ENCODE results near the gene DGKH. TPM values are rescaled to one million over a fixed set of nuclear protein-coding genes. Genes with fewer than 3 reads are reported as not detected.

The DGKH gene
- total RNA-seq, 1 experiment from 2014 or later: 5.2 TPM

DNA sequence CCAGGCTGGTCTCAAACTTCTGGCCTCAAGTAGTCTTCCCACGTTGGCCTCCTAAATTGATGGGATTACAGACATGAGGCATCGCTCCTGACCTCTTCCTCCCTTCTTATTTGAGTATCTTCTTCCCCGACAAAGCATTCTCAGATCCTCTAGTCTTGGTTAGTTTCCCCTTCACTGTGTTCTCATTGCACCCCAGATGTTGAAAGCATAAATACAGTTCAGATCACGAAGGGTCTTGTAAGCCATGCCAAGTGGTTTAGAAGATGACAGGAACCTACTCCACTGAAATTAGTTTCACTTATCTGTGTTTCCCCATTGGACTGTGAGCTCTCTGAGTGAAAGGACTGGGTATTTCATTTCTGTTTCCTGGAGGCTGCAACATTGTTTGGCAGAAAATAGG, 100.7 kb downstream of the DGKH start:
- no peaks in the 10 kb centered on the region for H3K9me3 ChIP-seq
- BruUV-seq (replicated peaks): no TSS peak
- TF ChIP-seq, protein P1, sequence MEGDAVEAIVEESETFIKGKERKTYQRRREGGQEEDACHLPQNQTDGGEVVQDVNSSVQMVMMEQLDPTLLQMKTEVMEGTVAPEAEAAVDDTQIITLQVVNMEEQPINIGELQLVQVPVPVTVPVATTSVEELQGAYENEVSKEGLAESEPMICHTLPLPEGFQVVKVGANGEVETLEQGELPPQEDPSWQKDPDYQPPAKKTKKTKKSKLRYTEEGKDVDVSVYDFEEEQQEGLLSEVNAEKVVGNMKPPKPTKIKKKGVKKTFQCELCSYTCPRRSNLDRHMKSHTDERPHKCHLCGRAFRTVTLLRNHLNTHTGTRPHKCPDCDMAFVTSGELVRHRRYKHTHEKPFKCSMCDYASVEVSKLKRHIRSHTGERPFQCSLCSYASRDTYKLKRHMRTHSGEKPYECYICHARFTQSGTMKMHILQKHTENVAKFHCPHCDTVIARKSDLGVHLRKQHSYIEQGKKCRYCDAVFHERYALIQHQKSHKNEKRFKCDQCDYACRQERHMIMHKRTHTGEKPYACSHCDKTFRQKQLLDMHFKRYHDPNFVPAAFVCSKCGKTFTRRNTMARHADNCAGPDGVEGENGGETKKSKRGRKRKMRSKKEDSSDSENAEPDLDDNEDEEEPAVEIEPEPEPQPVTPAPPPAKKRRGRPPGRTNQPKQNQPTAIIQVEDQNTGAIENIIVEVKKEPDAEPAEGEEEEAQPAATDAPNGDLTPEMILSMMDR (IDR thresholded peaks at IDR 0.05; ENCODE audit: insufficient read depth in 1 of 2, low read depth in 1 of 2, low read length in 1 of 2, severe bottlenecking in 1 of 2, unreplicated experiment in 1 of 2): no peak
- no peaks in the 10 kb centered on the region for H3K36me3 ChIP-seq (ENCODE audit: control insufficient read depth, insufficient read depth, low read length)
- no peak for DNase-seq
- POLR2A ChIA-PET: interaction anchor here (0.6 kb wide), 1 partner anchor 39 kb away, joined by 5 read pairs; no protein-coding TSS in a partner anchor
- Mint-ChIP-seq H3K4me3 (ENCODE audit: unreplicated experiment) (no peak overlapping the region), H3K27ac (ENCODE audit: unreplicated experiment) (no peak overlapping the region), H3K27me3 (ENCODE audit: insufficient read depth, unreplicated experiment) (no peaks in the 10 kb centered on the region), H3K9me3 (ENCODE audit: unreplicated experiment) (no peaks in the 10 kb centered on the region), H3K4me1 (ENCODE audit: low read depth, unreplicated experiment) (peaks cover 5% of the 10 kb centered on the region), H3K36me3 (ENCODE audit: insufficient read depth, unreplicated experiment) (no peaks in the 10 kb centered on the region)
- CTCF ChIA-PET: no interaction called here
- no peaks in the 10 kb centered on the region for H3K27me3 ChIP-seq (replicated peaks; ENCODE audit: control insufficient read depth, insufficient read depth, low read length)
- H3K4me3 ChIP-seq (ENCODE audit: low read depth, low read length): no peak overlapping the region
- intact Hi-C loops (cut with micrococcal nuclease; ENCODE audit: unreplicated experiment): no loop called here
- no peaks in the 10 kb centered on the region for H3K4me1 ChIP-seq

DNA sequence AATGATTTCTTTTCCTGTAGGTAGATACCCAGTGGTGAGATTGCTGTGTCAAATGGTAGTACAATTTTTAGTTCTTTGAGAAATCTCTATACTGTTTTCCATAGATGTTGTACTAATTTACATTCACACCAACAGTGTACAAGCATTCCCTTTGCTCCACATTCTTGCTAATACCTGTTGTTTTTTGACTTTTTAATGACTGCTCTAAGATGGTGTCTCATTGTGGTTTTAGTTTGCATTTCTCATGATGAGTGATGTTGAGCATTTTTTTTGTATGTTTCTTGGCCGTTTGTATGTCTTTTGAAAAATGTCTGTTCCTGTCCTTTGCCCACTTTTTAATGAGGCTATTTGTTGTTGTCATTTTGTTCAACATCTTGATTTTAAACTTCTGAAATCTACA, 103.3 kb downstream of the DGKH start:
- intact Hi-C loops (cut with micrococcal nuclease; ENCODE audit: unreplicated experiment): no loop called here
- Mint-ChIP-seq H3K4me3 (ENCODE audit: unreplicated experiment) (no peak overlapping the region), H3K27me3 (ENCODE audit: insufficient read depth, unreplicated experiment) (no peaks in the 10 kb centered on the region), H3K27ac (ENCODE audit: unreplicated experiment) (no peak overlapping the region), H3K9me3 (ENCODE audit: unreplicated experiment) (no peaks in the 10 kb centered on the region), H3K36me3 (ENCODE audit: insufficient read depth, unreplicated experiment) (no peaks in the 10 kb centered on the region), H3K4me1 (ENCODE audit: low read depth, unreplicated experiment) (peaks cover 5% of the 10 kb centered on the region)
- TF ChIP-seq, protein P1 (IDR thresholded peaks at IDR 0.05; ENCODE audit: insufficient read depth in 1 of 2, low read depth in 1 of 2, low read length in 1 of 2, severe bottlenecking in 1 of 2, unreplicated experiment in 1 of 2): no peak
- Histone ChIP-seq H3K4me3 (ENCODE audit: low read depth, low read length) (no peak overlapping the region), H3K27me3 (replicated peaks; ENCODE audit: control insufficient read depth, insufficient read depth, low read length) (no peaks in the 10 kb centered on the region), H3K4me1 (no peaks in the 10 kb centered on the region), H3K36me3 (ENCODE audit: control insufficient read depth, insufficient read depth, low read length) (no peaks in the 10 kb centered on the region), H3K9me3 (no peaks in the 10 kb centered on the region)
- ChIA-PET CTCF (no interaction called here), POLR2A (no interaction called here)
- DNase-seq: no peak
- no TSS peak for BruUV-seq (replicated peaks)

DNA sequence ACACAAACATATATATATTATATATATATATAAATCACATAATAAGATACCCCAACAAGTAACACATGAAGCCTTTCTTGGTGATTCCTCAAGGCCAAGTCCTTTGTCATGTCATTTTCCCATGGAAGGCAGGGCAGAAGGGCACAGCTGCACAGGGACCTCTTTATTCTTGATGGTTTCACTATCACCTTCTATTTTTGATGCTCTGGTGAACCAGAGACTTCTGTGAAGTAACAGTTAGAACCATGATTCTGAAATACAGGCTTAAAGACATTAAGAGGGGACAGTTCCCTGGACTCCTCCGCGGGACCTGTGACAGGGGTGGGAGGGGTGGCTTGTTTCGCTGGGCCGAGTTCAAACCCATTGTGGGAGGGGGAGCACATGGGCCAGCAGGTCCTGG, 104.0 kb downstream of the DGKH start:
- intact Hi-C loops (cut with micrococcal nuclease; ENCODE audit: unreplicated experiment): no loop called here
- Histone ChIP-seq H3K9me3 (no peaks in the 10 kb centered on the region), H3K27me3 (replicated peaks; ENCODE audit: control insufficient read depth, insufficient read depth, low read length) (no peaks in the 10 kb centered on the region), H3K36me3 (ENCODE audit: control insufficient read depth, insufficient read depth, low read length) (no peaks in the 10 kb centered on the region), H3K4me3 (ENCODE audit: low read depth, low read length) (no peak overlapping the region), H3K4me1 (no peaks in the 10 kb centered on the region)
- Mint-ChIP-seq H3K36me3 (ENCODE audit: insufficient read depth, unreplicated experiment) (no peaks in the 10 kb centered on the region), H3K4me3 (ENCODE audit: unreplicated experiment) (no peak overlapping the region), H3K4me1 (ENCODE audit: low read depth, unreplicated experiment) (peaks cover 5% of the 10 kb centered on the region), H3K27ac (ENCODE audit: unreplicated experiment) (no peak overlapping the region), H3K27me3 (ENCODE audit: insufficient read depth, unreplicated experiment) (no peaks in the 10 kb centered on the region), H3K9me3 (ENCODE audit: unreplicated experiment) (no peaks in the 10 kb centered on the region)
- no peak for DNase-seq
- CTCF ChIA-PET: no interaction called here
- TF ChIP-seq, protein P1 (IDR thresholded peaks at IDR 0.05; ENCODE audit: insufficient read depth in 1 of 2, low read depth in 1 of 2, low read length in 1 of 2, severe bottlenecking in 1 of 2, unreplicated experiment in 1 of 2): no peak
- POLR2A ChIA-PET: no interaction called here
- BruUV-seq (replicated peaks): no TSS peak
